PC-9 (cell line): ENCODE data around the gene FCMR. TPM values are rescaled to one million over a fixed set of nuclear protein-coding genes. Genes with fewer than 3 reads are reported as not detected.

Source experiments
- BruUV-seq: library from RNA; stranded (reverse); fragments of 400-500 nt; replicated peaks from 2 replicates; lab custom pipeline; 2021; lab: Mats Ljungman, UMichigan
- CTCF ChIA-PET: fragments of 300-600 bp; sonication (Branson Sonifier 250); formaldehyde crosslinking; loops from one replicate; lab custom pipeline; 2022; ENCODE audit warnings: antibody characterized with exemption; lab: Charles Lee
- POLR2A ChIA-PET: fragments of 300-600 bp; sonication (Branson Sonifier 250); formaldehyde crosslinking; loops from one replicate; lab custom pipeline; 2022; ENCODE audit warnings: antibody characterized with exemption; ENCODE audit not compliant: unreplicated experiment; lab: Charles Lee
- DNase-seq, 2 experiments: peaks; one replicate each; pipeline versions ENCODE4 v3.0.0 to v3.0.0-alpha.2; 2015 to 2022; ENCODE audit warnings: mixed read lengths in 1 of 2
- H2AFZ ChIP-seq: fragments of 200-600 bp; sonication (generic); 2 replicates; pipeline ENCODE4 v1.8.1; 2017; ENCODE audit warnings: antibody characterized with exemption
- H3F3A ChIP-seq: fragments of 200-600 bp; sonication (generic); 2 replicates; pipeline ENCODE4 v1.8.1; 2017; ENCODE audit warnings: antibody characterized with exemption, mild to moderate bottlenecking, low read depth; ENCODE audit not compliant: insufficient read depth
- H3K27ac ChIP-seq: fragments of 200-600 bp; sonication (generic); 2 replicates; pipeline ENCODE4 v1.6.1; 2016; ENCODE audit warnings: mixed run types
- H3K27me3 ChIP-seq: fragments of 200-600 bp; sonication (generic); 2 replicates; pipeline ENCODE4 v1.6.1; 2016; ENCODE audit warnings: low read depth, mixed run types; ENCODE audit not compliant: insufficient read depth
- H3K36me3 ChIP-seq: fragments of 200-600 bp; sonication (generic); 2 replicates; pipeline ENCODE4 v1.6.1; 2016; ENCODE audit warnings: low read depth, mixed run types
- H3K4me1 ChIP-seq: fragments of 200-600 bp; sonication (generic); replicated peaks from 2 replicates; pipeline ENCODE4 v1.6.1; 2016; ENCODE audit warnings: mixed run types; ENCODE audit not compliant: insufficient read depth
- H3K4me2 ChIP-seq: fragments of 200-600 bp; sonication (generic); 2 replicates; pipeline ENCODE4 v1.6.1; 2017; ENCODE audit warnings: mixed run types
- H3K4me3 ChIP-seq: fragments of 200-600 bp; sonication (generic); 2 replicates; pipeline ENCODE4 v1.6.1; 2016; ENCODE audit warnings: mixed run types
- H3K79me2 ChIP-seq: fragments of 200-600 bp; sonication (generic); 2 replicates; pipeline ENCODE4 v1.6.1; 2017; ENCODE audit warnings: low read depth, mixed run types
- H3K9me2 ChIP-seq: fragments of 200-600 bp; sonication (generic); 2 replicates; pipeline ENCODE4 v1.8.1; 2017; ENCODE audit warnings: mild to moderate bottlenecking; ENCODE audit not compliant: insufficient read depth
- H3K9me3 ChIP-seq: fragments of 200-600 bp; sonication (generic); 2 replicates; pipeline ENCODE4 v1.8.1; 2016; ENCODE audit warnings: low read depth; ENCODE audit not compliant: insufficient read depth
- H4K20me1 ChIP-seq: fragments of 200-600 bp; sonication (generic); 2 replicates; pipeline ENCODE4 v1.8.1; 2017; ENCODE audit not compliant: insufficient read depth
- EZH2 ChIP-seq: fragments of 200-600 bp; sonication (generic); IDR thresholded peaks from 2 replicates; pipeline ENCODE4 v1.8.0; 2017; ENCODE audit warnings: antibody characterized with exemption, low read depth
- intact Hi-C: fragments of 100-400 bp; cut with micrococcal nuclease; formaldehyde crosslinking; loops from one replicate; pipeline ENCODE4 v1.10.0; 2022; ENCODE audit not compliant: unreplicated experiment
- total RNA-seq: library from RNA; stranded (reverse); gene quantifications from 2 replicates; pipeline ENCODE4 v1.2.3, GENCODE V29; 2021
- TF ChIP-seq, protein P1 (sequence below): fragments of 200-600 bp; sonication (generic); conservative IDR thresholded peaks from 2 replicates; pipeline ENCODE4 v1.6.1; 2017; ENCODE audit warnings: mixed run types, antibody characterized with exemption, mild to moderate bottlenecking, moderate library complexity

Gene FCMR
- total RNA-seq, 1 experiment from 2014 or later: 1.2 TPM

DNA sequence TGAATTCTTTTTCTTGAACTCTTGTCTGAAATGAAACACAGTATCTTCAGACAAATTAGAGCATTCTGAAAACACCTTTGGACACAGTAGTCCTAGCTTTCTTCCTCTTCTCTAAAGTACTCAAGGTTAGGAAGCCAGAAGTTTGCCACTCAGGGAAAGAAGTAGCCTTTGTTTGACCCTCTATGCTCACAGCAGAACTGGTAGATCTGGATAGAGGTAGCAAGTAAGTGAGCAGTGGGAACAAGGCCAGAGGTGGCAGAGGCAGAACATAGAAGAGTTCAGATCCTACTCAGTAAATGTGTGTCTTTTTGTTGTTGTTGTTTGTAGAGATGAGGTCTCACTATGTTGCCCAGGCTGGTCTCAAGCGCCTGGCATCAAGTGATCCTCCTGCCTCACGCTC lies 31.9 kb upstream of the FCMR start:
- CTCF ChIA-PET: interaction anchor here (0.6 kb wide), 1 partner anchor 228 kb away, joined by 5 read pairs; no protein-coding TSS in a partner anchor

GRCh38 chr1:206953126-206953525 lies 31.4 kb upstream of the FCMR start:
- H2AFZ ChIP-seq: no peak overlapping the region
- DNase-seq: no peak
- intact Hi-C loops: no loop called here
- ChIA-PET CTCF (no interaction called here), POLR2A (no interaction called here)
- H3K4me1 ChIP-seq: peaks cover 30% of the 10 kb centered on the region
- TF ChIP-seq, protein P1, sequence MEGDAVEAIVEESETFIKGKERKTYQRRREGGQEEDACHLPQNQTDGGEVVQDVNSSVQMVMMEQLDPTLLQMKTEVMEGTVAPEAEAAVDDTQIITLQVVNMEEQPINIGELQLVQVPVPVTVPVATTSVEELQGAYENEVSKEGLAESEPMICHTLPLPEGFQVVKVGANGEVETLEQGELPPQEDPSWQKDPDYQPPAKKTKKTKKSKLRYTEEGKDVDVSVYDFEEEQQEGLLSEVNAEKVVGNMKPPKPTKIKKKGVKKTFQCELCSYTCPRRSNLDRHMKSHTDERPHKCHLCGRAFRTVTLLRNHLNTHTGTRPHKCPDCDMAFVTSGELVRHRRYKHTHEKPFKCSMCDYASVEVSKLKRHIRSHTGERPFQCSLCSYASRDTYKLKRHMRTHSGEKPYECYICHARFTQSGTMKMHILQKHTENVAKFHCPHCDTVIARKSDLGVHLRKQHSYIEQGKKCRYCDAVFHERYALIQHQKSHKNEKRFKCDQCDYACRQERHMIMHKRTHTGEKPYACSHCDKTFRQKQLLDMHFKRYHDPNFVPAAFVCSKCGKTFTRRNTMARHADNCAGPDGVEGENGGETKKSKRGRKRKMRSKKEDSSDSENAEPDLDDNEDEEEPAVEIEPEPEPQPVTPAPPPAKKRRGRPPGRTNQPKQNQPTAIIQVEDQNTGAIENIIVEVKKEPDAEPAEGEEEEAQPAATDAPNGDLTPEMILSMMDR: no peak
- no peak for TF ChIP-seq EZH2
- H4K20me1 ChIP-seq: no peaks in the 10 kb centered on the region
- H3K4me2 ChIP-seq: peak overlapping the region; percentile 56
- H3K27me3 ChIP-seq: no peaks in the 10 kb centered on the region
- H3K36me3 ChIP-seq: no peaks in the 10 kb centered on the region
- peak overlapping the region; percentile 64 for H3K27ac ChIP-seq
- H3K9me2 ChIP-seq: no peaks in the 10 kb centered on the region
- no peak overlapping the region for H3K4me3 ChIP-seq
- no TSS peak for BruUV-seq
- no peaks in the 10 kb centered on the region for H3F3A ChIP-seq
- no peaks in the 10 kb centered on the region for H3K79me2 ChIP-seq
- no peaks in the 10 kb centered on the region for H3K9me3 ChIP-seq

More for the DNA sequence above, 31.9 kb upstream of the FCMR start:
- no peak overlapping the region for H2AFZ ChIP-seq
- POLR2A ChIA-PET: interaction anchor here (1.0 kb wide), 1 partner anchor 79 kb away, joined by 18 read pairs; the partner anchor contains the start of gene C1orf116
- no peaks in the 10 kb centered on the region for H3K79me2 ChIP-seq
- intact Hi-C loops: no loop called here
- TF ChIP-seq, protein P1: no peak
- no peak for TF ChIP-seq EZH2
- H3K4me1 ChIP-seq: peaks cover 30% of the 10 kb centered on the region
- BruUV-seq: no TSS peak
- peak in 1 of 2 experiments; percentile 78 for DNase-seq
- no peak overlapping the region for H3K4me3 ChIP-seq
- peak overlapping the region; percentile 56 for H3K4me2 ChIP-seq
- no peaks in the 10 kb centered on the region for H4K20me1 ChIP-seq
- peak overlapping the region; percentile 64 for H3K27ac ChIP-seq
- H3K27me3 ChIP-seq: no peaks in the 10 kb centered on the region
- H3K9me2 ChIP-seq: no peaks in the 10 kb centered on the region
- H3F3A ChIP-seq: no peaks in the 10 kb centered on the region
- H3K9me3 ChIP-seq: no peaks in the 10 kb centered on the region
- H3K36me3 ChIP-seq: no peaks in the 10 kb centered on the region

DNA sequence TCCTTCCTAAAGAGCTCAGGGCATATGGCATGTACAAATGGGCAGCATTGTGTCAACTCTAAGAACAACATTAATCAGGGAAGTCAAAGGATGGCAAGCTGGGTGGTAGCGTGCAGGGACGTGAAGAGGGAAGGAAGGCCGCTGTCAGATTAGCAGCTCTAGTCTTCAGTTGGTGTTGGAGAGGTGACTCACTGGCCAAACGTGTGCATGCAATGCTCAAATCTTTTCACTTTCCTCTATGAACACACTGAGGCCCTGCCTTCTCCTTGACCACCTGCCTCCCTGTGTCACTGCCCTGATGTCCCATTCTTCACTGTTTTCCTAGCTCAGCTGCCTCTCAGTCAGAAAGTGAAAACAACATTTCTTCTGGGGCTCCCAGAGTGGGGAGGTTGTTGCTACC lies 30.4 kb upstream of the FCMR start:
- Histone ChIP-seq H3K4me1 (peaks cover 30% of the 10 kb centered on the region), H3K27me3 (no peaks in the 10 kb centered on the region), H3F3A (no peaks in the 10 kb centered on the region), H3K79me2 (no peaks in the 10 kb centered on the region), H3K9me2 (no peaks in the 10 kb centered on the region), H3K4me3 (no peak overlapping the region), H3K4me2 (no peak overlapping the region), H3K27ac (no peak overlapping the region), H3K36me3 (no peaks in the 10 kb centered on the region), H2AFZ (no peak overlapping the region), H3K9me3 (no peaks in the 10 kb centered on the region), H4K20me1 (no peaks in the 10 kb centered on the region)
- no TSS peak for BruUV-seq
- TF ChIP-seq, protein P1: no peak
- TF ChIP-seq EZH2: no peak
- POLR2A ChIA-PET: no interaction called here
- intact Hi-C loops: no loop called here
- CTCF ChIA-PET: no interaction called here
- DNase-seq: peak in 1 of 2 experiments; percentile 57
